Effector memory CD4-positive, alpha-beta T cell (primary cell): ENCODE data around the gene ANKRD53.
"Not testable (repeated sequence)": the region's sequence is repeated elsewhere in the genome, so short reads cannot be mapped to it uniquely, and the experiment has no call there.

Experiments
- DNase-seq, 3 donors: peaks; one replicate each; pipeline ENCODE4 v3.0.0-alpha.2; 2020
- H3K27ac ChIP-seq: 2 replicates; pipeline ENCODE4 v1.7.0; 2013; ENCODE audit warnings: mild to moderate bottlenecking, low read length, moderate library complexity; ENCODE audit not compliant: insufficient read depth, poor library complexity, severe bottlenecking
- H3K27me3 ChIP-seq: replicated peaks from 2 replicates; pipeline ENCODE4 v1.7.0; 2013; ENCODE audit warnings: mild to moderate bottlenecking, low read length; ENCODE audit not compliant: insufficient read depth, control insufficient read depth, poor library complexity, severe bottlenecking
- H3K36me3 ChIP-seq: 2 replicates; pipeline ENCODE4 v1.7.0; 2013; ENCODE audit warnings: mild to moderate bottlenecking, low read length, moderate library complexity; ENCODE audit not compliant: control insufficient read depth, insufficient read depth
- H3K4me1 ChIP-seq: 2 replicates; pipeline ENCODE4 v1.7.0; 2013; ENCODE audit warnings: low read length, mild to moderate bottlenecking; ENCODE audit not compliant: control insufficient read depth, insufficient read depth, poor library complexity, severe bottlenecking
- H3K4me3 ChIP-seq: 2 replicates; pipeline ENCODE4 v1.7.0; 2013; ENCODE audit warnings: low read length, low read depth, mild to moderate bottlenecking; ENCODE audit not compliant: insufficient read depth, poor library complexity, severe bottlenecking
- H3K9me3 ChIP-seq: 2 replicates; pipeline ENCODE4 v1.7.0; 2013; ENCODE audit warnings: mild to moderate bottlenecking, low read length, moderate library complexity; ENCODE audit not compliant: control insufficient read depth

ANKRD53 gene

DNA sequence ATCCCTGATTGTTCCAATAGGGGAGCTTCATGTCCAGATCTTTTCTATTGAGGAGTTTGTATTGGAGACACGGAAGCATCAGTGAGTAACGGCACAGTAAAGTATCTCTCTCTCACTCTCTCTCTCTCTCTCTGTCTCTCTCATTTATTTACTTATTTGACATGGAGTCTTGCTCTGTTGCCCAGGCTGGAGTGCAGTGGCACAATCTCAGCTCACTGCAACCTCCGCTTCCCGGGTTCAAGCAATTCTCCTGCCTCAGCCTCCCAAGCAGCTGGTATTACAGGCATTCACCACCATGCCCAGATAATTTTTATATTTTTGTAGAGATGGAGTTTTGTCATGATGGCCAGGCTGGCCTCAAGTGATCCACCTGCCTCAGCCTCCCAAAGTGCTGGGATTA is 20.5 kb downstream of the ANKRD53 start:
- DNase-seq, H3K9me3 ChIP-seq, H3K27ac ChIP-seq: not testable (repeated sequence)

DNA sequence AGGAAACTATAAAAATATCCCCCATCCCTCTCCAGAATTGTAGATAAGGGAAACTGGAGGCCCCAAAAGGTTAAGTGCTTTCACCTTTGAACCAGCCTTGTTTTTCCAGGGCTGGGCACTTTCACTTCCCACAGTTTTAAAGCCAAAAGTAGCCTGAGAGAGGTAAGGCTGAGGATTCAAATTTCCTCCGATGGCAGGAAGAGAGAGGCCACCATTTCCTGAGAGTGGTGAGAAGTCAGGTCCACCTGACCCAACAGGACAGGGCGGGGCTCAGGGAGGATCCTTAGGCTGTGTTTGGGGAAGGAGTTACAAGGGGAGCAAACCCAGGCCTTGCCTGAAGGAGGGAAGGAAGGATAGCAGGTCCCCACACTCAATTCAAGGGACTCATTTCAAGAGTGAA is 20.9 kb downstream of the ANKRD53 start:
- Histone ChIP-seq H3K9me3 (no peaks in the 10 kb centered on the region), H3K27ac (no peak overlapping the region), H3K27me3 (no peaks in the 10 kb centered on the region), H3K4me3 (no peak overlapping the region), H3K4me1 (peaks cover 13% of the 10 kb centered on the region), H3K36me3 (no peaks in the 10 kb centered on the region)
- DNase-seq = no peak

More for the DNA sequence above, 20.5 kb downstream of the ANKRD53 start:
- H3K27me3 ChIP-seq, H3K4me3 ChIP-seq, H3K36me3 ChIP-seq: not testable (repeated sequence)
- H3K4me1 ChIP-seq = peaks cover 16% of the 10 kb centered on the region

DNA sequence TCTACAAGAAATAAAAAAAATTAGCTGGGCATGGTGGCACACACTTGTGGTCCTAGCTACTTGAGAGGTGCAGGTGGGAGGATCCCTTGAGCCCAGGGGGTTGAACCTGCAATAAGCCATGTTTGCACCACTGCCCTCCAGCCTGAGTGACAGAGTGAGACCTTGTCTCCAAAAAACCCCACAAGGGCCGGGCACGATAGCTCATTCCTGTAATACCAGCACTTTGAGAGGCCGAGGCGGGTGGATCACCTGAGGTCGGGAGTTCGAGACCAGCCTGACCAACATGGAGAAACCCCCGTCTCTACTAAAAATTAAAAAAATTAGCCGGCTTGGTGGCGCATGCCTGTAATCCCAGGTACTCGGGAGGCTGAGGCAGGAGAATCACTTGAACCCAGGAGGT is 21.5 kb downstream of the ANKRD53 start:
- not testable (repeated sequence) for H3K27ac ChIP-seq, DNase-seq, H3K36me3 ChIP-seq, H3K27me3 ChIP-seq, H3K4me3 ChIP-seq, H3K9me3 ChIP-seq
- H3K4me1 ChIP-seq = peaks cover 13% of the 10 kb centered on the region

DNA sequence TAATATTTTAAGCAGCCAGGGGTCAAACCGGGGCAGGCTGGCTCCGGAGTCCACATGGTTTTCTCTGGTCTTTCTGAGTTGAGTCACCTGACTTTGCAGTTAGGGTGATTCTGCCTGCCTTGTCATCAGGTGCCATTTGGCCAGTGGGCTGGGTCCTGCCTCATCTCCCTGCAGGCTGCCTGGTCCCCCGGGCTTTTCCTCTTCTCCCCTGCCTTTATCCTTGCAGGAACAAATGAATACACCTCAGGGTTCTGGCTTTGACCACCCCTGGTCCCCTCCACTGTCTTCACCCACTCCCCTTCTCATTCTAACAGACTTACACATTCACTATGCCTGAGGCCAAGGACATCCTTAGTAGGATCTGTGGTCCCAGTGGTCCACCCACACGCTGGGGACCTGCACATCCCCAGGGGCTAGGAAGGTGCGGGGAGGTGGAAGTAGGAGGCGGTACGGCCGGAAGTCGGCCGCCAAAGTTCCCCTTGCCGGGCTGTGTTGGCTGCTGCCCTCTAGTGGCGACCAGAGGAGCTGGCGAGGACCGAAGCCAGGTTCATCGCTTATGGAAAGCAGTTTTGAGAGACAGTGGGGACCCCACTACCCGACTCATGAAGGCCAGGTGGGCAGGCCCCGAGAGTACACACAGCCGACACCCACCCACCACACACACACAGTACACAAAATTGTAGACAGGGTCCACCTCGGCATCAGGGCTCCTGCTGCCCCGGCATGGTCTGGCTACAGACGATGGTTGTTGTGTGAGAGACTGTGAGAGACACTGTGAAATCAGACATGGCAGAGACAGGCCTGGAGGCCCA is 22.6 kb downstream of the ANKRD53 start:
- Histone ChIP-seq H3K4me3 (peak overlapping the region; percentile 31), H3K36me3 (no peaks in the 10 kb centered on the region), H3K4me1 (peaks cover 13% of the 10 kb centered on the region), H3K27me3 (no peaks in the 10 kb centered on the region), H3K9me3 (no peaks in the 10 kb centered on the region), H3K27ac (no peak overlapping the region)
- peak; percentile 58 to 69 (median 61) for DNase-seq

DNA sequence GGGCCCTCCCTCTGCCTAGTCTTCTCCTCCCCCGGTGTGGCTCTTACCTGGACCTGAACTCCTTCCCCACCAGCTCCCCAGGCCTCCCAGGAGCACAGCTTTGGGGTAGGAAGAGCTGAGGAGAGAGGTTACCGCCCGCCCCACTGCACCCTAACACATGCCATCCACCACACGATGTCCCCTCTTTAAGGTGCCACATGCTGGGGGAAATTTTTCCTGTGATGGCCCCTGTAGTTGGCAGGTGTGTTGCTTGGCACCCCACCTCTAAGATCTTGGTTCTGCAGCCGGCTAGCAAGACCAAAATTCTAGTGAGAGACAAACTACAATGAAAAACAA is 23.1 kb downstream of the ANKRD53 start:
- Histone ChIP-seq H3K27me3 (no peaks in the 10 kb centered on the region), H3K36me3 (no peaks in the 10 kb centered on the region), H3K27ac (no peak overlapping the region), H3K4me1 (peaks cover 13% of the 10 kb centered on the region), H3K4me3 (no peak overlapping the region), H3K9me3 (no peaks in the 10 kb centered on the region)
- DNase-seq = no peak

DNA sequence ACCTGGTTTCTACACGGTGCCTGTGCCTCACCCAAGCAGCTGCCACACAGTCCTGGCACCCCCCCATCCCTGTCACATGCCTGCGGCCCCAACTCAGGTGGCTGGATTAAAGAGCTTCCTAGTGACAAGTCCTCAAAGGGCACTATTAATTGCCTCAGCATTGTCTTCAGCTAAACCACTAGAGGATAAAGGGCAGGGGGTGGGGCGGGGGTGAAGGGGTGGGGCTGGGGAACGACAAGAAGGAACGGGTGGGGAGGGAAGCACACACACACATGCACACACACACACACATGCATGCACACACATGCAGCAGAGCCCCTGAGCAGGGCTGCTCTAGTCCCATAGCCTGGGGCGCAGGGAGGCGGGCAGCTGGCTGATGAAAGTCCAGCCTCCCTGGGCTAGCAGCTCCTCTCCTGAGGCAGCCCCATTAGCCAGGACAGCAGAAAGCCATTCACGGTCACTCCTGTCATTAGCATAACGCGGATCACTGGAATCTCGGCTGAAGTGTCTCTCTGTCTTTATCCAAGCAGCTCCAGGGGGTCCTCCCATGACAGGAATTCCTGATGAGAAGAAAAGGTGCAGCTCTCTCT is 23.6 kb downstream of the ANKRD53 start:
- H3K4me3 ChIP-seq = no peak overlapping the region
- peaks cover 13% of the 10 kb centered on the region for H3K4me1 ChIP-seq
- no peaks in the 10 kb centered on the region for H3K27me3 ChIP-seq
- no peak for DNase-seq
- H3K27ac ChIP-seq = no peak overlapping the region
- H3K9me3 ChIP-seq = no peaks in the 10 kb centered on the region
- H3K36me3 ChIP-seq = no peaks in the 10 kb centered on the region

DNA sequence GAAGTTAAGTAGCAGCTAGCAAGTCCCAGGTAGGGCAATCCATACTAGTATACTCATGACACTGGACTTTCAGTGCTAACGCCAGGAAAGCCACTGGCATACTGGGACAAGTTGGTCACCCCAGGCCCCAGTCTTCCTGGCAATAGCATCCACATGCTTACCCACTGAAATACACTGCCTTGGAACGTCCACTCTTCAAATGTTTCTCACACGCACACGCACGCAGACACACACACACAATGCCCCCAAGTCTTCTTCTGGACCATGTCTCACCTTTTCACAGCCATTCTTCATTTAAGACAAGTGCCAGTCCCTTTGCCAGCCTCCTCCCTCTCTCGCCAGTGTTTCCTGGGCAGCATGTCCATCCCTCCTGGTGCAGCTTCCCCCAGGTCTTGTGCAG is 25.0 kb downstream of the ANKRD53 start:
- Histone ChIP-seq H3K9me3 (no peaks in the 10 kb centered on the region), H3K4me1 (peaks cover 13% of the 10 kb centered on the region), H3K27ac (no peak overlapping the region), H3K27me3 (no peaks in the 10 kb centered on the region), H3K4me3 (no peak overlapping the region), H3K36me3 (no peaks in the 10 kb centered on the region)
- DNase-seq = no peak

DNA sequence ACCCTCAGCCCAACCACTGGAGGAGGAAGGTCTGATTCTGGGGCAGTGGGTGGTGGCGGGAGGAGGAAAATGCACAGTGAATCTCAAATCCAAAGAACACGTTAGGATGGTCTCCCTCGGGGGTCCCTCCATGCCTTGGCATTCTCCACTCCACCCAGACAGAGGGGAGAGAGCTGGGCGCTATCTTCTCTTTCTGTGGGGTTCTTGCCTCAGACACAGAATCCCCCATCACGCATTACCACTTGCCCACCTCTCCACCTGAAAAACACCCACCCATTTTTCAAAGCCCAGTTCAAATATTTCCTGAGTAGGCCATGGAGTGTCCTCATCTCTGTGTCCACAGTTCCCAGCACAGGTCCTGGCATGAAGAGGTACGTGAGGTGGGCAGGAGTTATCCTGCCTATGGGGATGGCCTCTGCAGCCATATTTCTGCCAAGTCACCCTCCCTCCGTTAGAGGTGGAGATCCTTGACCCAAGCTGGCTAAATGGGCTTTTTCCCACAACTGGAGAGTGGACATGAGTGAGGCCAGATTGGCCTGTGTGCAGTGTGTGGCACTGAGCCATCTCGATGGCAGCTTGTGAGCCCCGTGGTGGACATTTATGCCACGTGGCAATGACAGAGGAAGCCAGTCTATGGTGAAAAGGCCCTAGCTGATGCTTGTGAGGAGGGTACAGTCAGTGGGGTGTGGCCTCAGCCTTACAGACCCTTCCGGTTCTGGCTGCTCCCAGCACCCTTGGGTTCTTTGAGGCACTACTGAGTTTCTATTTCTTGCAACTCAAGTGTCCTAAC is 25.7 kb downstream of the ANKRD53 start:
- Histone ChIP-seq H3K36me3 (no peaks in the 10 kb centered on the region), H3K9me3 (no peaks in the 10 kb centered on the region), H3K27me3 (no peaks in the 10 kb centered on the region), H3K27ac (no peak overlapping the region), H3K4me3 (no peak overlapping the region), H3K4me1 (peaks cover 13% of the 10 kb centered on the region)
- no peak for DNase-seq

DNA sequence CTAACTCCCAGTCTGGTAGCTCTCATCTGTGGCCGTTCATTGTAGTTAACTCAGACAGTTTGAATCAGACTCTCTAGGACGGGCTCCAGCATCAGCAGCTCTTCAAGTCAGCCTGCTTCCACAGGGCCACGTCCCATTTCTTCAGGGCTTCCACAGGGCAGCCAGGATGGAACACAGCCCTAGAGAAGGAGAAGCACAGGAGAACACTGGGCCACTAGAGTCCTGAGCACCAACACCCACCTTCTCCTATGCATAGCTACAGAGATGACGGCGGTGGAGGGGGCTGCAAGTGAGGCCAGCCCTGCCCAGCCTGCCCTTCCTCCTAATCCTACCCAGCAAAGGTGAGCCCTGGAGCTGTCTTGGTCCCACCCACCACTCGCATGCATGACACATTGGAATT is 26.4 kb downstream of the ANKRD53 start:
- H3K4me1 ChIP-seq = peaks cover 10% of the 10 kb centered on the region
- H3K27me3 ChIP-seq = no peaks in the 10 kb centered on the region
- no peaks in the 10 kb centered on the region for H3K36me3 ChIP-seq
- no peak overlapping the region for H3K4me3 ChIP-seq
- H3K9me3 ChIP-seq = no peaks in the 10 kb centered on the region
- H3K27ac ChIP-seq = no peak overlapping the region
- DNase-seq = no peak
